Measurements from ENCODE around the gene C22orf23.

The C22orf23 gene

GRCh38 chr22:37893583-37893983, 59.8 kb downstream of the C22orf23 start:
- no peak for DNase-seq (ENCODE audit: extremely low read depth, low read depth)
- no peak overlapping the region for H3K4me3 ChIP-seq (replicated peaks; ENCODE audit: low read depth, low read length)
- TF ChIP-seq CTCF (IDR thresholded peaks at IDR 0.05; ENCODE audit: low read depth, low read length, missing control alignments): no peak
